SU-DHL-6 (cell line): ENCODE data around the gene CLTCL1.

Experiments used
- H2AFZ ChIP-seq: fragments of 200-600 bp; sonication (generic); 2 replicates; pipeline ENCODE4 v1.6.1; 2014; ENCODE audit warnings: low read depth, mild to moderate bottlenecking, moderate library complexity, mixed read lengths, antibody characterized with exemption, low read length; ENCODE audit not compliant: severe bottlenecking
- H3F3A ChIP-seq: fragments of 200-600 bp; shearing (Covaris generic); 2 replicates; pipeline ENCODE4 v1.6.0; 2016; ENCODE audit warnings: antibody characterized with exemption, mild to moderate bottlenecking; ENCODE audit not compliant: insufficient read depth
- H3K27ac ChIP-seq: fragments of 200-600 bp; sonication (generic); 2 replicates; pipeline ENCODE4 v1.5.1; 2016; ENCODE audit warnings: low read depth, mild to moderate bottlenecking, low read length, moderate library complexity, mixed read lengths
- H3K27me3 ChIP-seq: fragments of 200-600 bp; sonication (generic), shearing (Covaris generic); 2 replicates; pipeline ENCODE4 v1.6.0; 2014; ENCODE audit warnings: mild to moderate bottlenecking, low read length
- H3K36me3 ChIP-seq: fragments of 200-600 bp; sonication (generic); 2 replicates; pipeline ENCODE4 v1.6.1; 2014; ENCODE audit warnings: mild to moderate bottlenecking, low read length, mixed read lengths
- H3K4me2 ChIP-seq: fragments of 300-600, 200-600 bp; shearing (Covaris generic), sonication (generic); 2 replicates; pipeline ENCODE4 v1.6.0; 2014; ENCODE audit warnings: low read length, low read depth, mild to moderate bottlenecking; ENCODE audit not compliant: poor library complexity, severe bottlenecking
- H3K4me3 ChIP-seq: fragments of 200-600 bp; sonication (generic); 2 replicates; pipeline ENCODE4 v1.5.1; 2014; ENCODE audit warnings: antibody characterized with exemption, low read length, mild to moderate bottlenecking, mixed read lengths; ENCODE audit not compliant: insufficient read depth, poor library complexity, severe bottlenecking
- H3K79me2 ChIP-seq: fragments of 200-600 bp; sonication (generic); 2 replicates; pipeline ENCODE4 v1.6.1; 2014; ENCODE audit warnings: mild to moderate bottlenecking, low read length, moderate library complexity; ENCODE audit not compliant: insufficient read depth
- H3K9ac ChIP-seq: fragments of 200-600 bp; sonication (generic); 2 replicates; pipeline ENCODE4 v1.7.0; 2014; ENCODE audit warnings: mild to moderate bottlenecking, low read length
- H3K9me2 ChIP-seq: fragments of 200-600 bp; sonication (generic); replicated peaks from 2 replicates; pipeline ENCODE4 v1.6.1; 2014; ENCODE audit warnings: low read length; ENCODE audit not compliant: insufficient read depth
- H3K9me3 ChIP-seq: fragments of 200-600 bp; sonication (generic); 2 replicates; pipeline ENCODE4 v1.6.1; 2014; ENCODE audit warnings: low read length, mixed read lengths; ENCODE audit not compliant: insufficient read depth
- H4K20me1 ChIP-seq: fragments of 200-600 bp; sonication (generic); 2 replicates; pipeline ENCODE4 v1.6.1; 2014; ENCODE audit warnings: low read depth, mild to moderate bottlenecking, antibody characterized with exemption, low read length, moderate library complexity, mixed read lengths
- CTCF ChIP-seq: fragments of 200-600 bp; sonication (generic); IDR thresholded peaks from one replicate; pipeline ENCODE4 v1.5.1; 2017; ENCODE audit warnings: antibody characterized with exemption, mild to moderate bottlenecking, low read length, moderate library complexity; ENCODE audit not compliant: insufficient read depth, poor library complexity, severe bottlenecking
- EZH2phosphoT487 ChIP-seq: fragments of 200-600 bp; sonication (generic), shearing (Covaris generic); conservative IDR thresholded peaks from 2 replicates; pipeline ENCODE4 v1.6.1; 2018; ENCODE audit warnings: mild to moderate bottlenecking, antibody characterized with exemption, low read length, moderate library complexity, mixed read lengths

The CLTCL1 gene

GRCh38 chr22:19271273-19271855, 20.2 kb downstream of the CLTCL1 start:
- Histone ChIP-seq H3K9ac (no peak overlapping the region), H4K20me1 (no peaks in the 10 kb centered on the region), H3F3A (no peaks in the 10 kb centered on the region), H3K9me2 (no peaks in the 10 kb centered on the region), H2AFZ (no peak overlapping the region), H3K4me2 (no peak overlapping the region), H3K27ac (no peak overlapping the region), H3K4me3 (no peak overlapping the region), H3K79me2 (no peaks in the 10 kb centered on the region), H3K9me3 (no peaks in the 10 kb centered on the region), H3K36me3 (no peaks in the 10 kb centered on the region), H3K27me3 (no peaks in the 10 kb centered on the region)
- TF ChIP-seq CTCF = no peak
- TF ChIP-seq EZH2phosphoT487 = no peak

GRCh38 chr22:19270873-19271272, 20.6 kb downstream of the CLTCL1 start:
- Histone ChIP-seq H3K9me3 (no peaks in the 10 kb centered on the region), H3K9ac (no peak overlapping the region), H3K27ac (no peak overlapping the region), H3K79me2 (no peaks in the 10 kb centered on the region), H2AFZ (no peak overlapping the region), H3K27me3 (no peaks in the 10 kb centered on the region), H3K9me2 (no peaks in the 10 kb centered on the region), H3F3A (no peaks in the 10 kb centered on the region), H3K4me2 (no peak overlapping the region), H4K20me1 (no peaks in the 10 kb centered on the region), H3K4me3 (no peak overlapping the region), H3K36me3 (no peaks in the 10 kb centered on the region)
- TF ChIP-seq CTCF (no peak), EZH2phosphoT487 (no peak)

- H2AFZ ChIP-seq = no peak overlapping the region
- TF ChIP-seq EZH2phosphoT487 = no peak
- no peak for TF ChIP-seq CTCF
- H3F3A ChIP-seq = no peaks in the 10 kb centered on the region
- no peak overlapping the region for H3K9ac ChIP-seq
- no peaks in the 10 kb centered on the region for H3K27me3 ChIP-seq
- H4K20me1 ChIP-seq = no peaks in the 10 kb centered on the region
- H3K36me3 ChIP-seq = no peaks in the 10 kb centered on the region
- no peak overlapping the region for H3K4me3 ChIP-seq
- no peak overlapping the region for H3K4me2 ChIP-seq
- no peaks in the 10 kb centered on the region for H3K9me3 ChIP-seq
- no peaks in the 10 kb centered on the region for H3K9me2 ChIP-seq
- H3K27ac ChIP-seq = no peak overlapping the region
- no peaks in the 10 kb centered on the region for H3K79me2 ChIP-seq
These were observed 24.9 kb downstream of the CLTCL1 start for GRCh38 chr22:19266547-19267086.
